Vagina (tissue), 2 donors: Measurements from ENCODE around the gene ZNF853.
"Not testable (repeated sequence)": the region's sequence is repeated elsewhere in the genome, so short reads cannot be mapped to it uniquely, and the experiment has no call there.

Experiments
- POLR2A ChIP-seq, 2 donors: fragments of 450-650 bp; IDR thresholded peaks; one replicate each; pipeline ENCODE4 v1.6.1; 2017; ENCODE audit warnings: antibody characterized with exemption in 2 of 2, mild to moderate bottlenecking in 2 of 2, moderate library complexity in 2 of 2
- TF ChIP-seq, protein P1 (sequence below), 3 experiments: fragments of 450-650 bp in 2 of 3; fragments of 200-600 bp in 1 of 3; sonication (generic) in 1 of 3; IDR thresholded peaks; one replicate each; pipeline ENCODE4 v1.5.1; 2017 to 2019; ENCODE audit warnings: antibody characterized with exemption in 3 of 3, mild to moderate bottlenecking in 2 of 3, moderate library complexity in 2 of 3

DNA sequence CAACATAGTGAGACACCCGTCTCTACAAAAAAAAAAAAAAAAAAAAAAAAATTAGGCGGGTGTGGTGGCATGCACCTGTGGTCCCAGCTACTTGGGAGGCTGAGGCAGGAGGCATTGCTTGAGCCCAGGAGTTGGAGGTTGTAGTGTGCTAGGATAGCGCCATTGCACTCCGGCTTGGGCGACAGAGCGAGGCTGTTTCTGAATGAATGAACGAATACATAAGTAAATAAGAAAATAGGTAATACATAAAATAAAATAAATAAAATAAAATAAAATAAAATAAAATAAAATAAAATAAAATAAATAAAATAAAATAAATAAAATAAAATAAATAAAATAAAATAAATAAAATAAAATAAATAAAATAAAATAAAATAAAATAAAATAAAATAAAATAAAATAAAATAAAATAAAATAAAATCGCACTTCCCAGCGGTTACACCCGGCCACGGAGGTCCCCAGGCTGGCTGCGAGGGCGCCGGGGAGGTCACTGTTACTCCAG, 38.5 kb upstream of the ZNF853 start:
- TF ChIP-seq, protein P1, sequence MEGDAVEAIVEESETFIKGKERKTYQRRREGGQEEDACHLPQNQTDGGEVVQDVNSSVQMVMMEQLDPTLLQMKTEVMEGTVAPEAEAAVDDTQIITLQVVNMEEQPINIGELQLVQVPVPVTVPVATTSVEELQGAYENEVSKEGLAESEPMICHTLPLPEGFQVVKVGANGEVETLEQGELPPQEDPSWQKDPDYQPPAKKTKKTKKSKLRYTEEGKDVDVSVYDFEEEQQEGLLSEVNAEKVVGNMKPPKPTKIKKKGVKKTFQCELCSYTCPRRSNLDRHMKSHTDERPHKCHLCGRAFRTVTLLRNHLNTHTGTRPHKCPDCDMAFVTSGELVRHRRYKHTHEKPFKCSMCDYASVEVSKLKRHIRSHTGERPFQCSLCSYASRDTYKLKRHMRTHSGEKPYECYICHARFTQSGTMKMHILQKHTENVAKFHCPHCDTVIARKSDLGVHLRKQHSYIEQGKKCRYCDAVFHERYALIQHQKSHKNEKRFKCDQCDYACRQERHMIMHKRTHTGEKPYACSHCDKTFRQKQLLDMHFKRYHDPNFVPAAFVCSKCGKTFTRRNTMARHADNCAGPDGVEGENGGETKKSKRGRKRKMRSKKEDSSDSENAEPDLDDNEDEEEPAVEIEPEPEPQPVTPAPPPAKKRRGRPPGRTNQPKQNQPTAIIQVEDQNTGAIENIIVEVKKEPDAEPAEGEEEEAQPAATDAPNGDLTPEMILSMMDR (IDR thresholded peaks at IDR 0.05) = not testable (repeated sequence)
- TF ChIP-seq POLR2A (IDR thresholded peaks at IDR 0.05) = not testable (repeated sequence)
